OCI-LY7 (cell line): Measurements from ENCODE around the gene CHD2. TPM values are rescaled to one million over a fixed set of nuclear protein-coding genes. Genes with fewer than 3 reads are reported as not detected.

ENCODE experiments used
- BruUV-seq: library from RNA; stranded (reverse); fragments of 400-500 nt; replicated peaks from 2 replicates; lab custom pipeline; 2021; lab: Mats Ljungman, UMichigan
- CTCF ChIA-PET: fragments of 300-600 bp; sonication (Branson Sonifier 250); formaldehyde crosslinking; loops from one replicate; lab custom pipeline; 2022; ENCODE audit warnings: antibody characterized with exemption; ENCODE audit not compliant: unreplicated experiment; lab: Charles Lee
- POLR2A ChIA-PET: fragments of 300-600 bp; sonication (Branson Sonifier 250); formaldehyde crosslinking; loops from one replicate; lab custom pipeline; 2022; ENCODE audit warnings: antibody characterized with exemption; lab: Charles Lee
- DNase-seq: peaks from one replicate; pipeline ENCODE4 v3.0.0-alpha.2; 2015; ENCODE audit warnings: low spot score
- H2AFZ ChIP-seq: fragments of 200-600 bp; sonication (generic), shearing (Covaris generic); 2 replicates; pipeline ENCODE4 v1.6.1; 2014; ENCODE audit warnings: mild to moderate bottlenecking, antibody characterized with exemption, low read length, moderate library complexity
- H3K27ac ChIP-seq: fragments of 200-600 bp; sonication (generic); 2 replicates; pipeline ENCODE4 v1.5.1; 2014; ENCODE audit warnings: mixed run types, low read depth, mild to moderate bottlenecking, moderate library complexity, low read length, inconsistent platforms; ENCODE audit not compliant: poor library complexity, severe bottlenecking
- H3K36me3 ChIP-seq: fragments of 200-600 bp; sonication (generic); 2 replicates; pipeline ENCODE4 v1.6.1; 2014; ENCODE audit warnings: mild to moderate bottlenecking, antibody characterized with exemption, low read length, moderate library complexity, mixed read lengths; ENCODE audit not compliant: insufficient read depth
- H3K4me1 ChIP-seq: fragments of 200-600 bp; sonication (generic); 2 replicates; pipeline ENCODE4 v1.5.1; 2014; ENCODE audit warnings: mild to moderate bottlenecking, low read length; ENCODE audit not compliant: insufficient read depth, poor library complexity, severe bottlenecking
- H3K4me2 ChIP-seq: fragments of 200-600 bp; sonication (generic); 2 replicates; pipeline ENCODE4 v1.6.1; 2014; ENCODE audit warnings: mild to moderate bottlenecking, low read length
- H3K4me3 ChIP-seq: fragments of 200-600 bp; sonication (generic); 2 replicates; pipeline ENCODE4 v1.5.1; 2014; ENCODE audit warnings: mild to moderate bottlenecking, low read depth, low read length; ENCODE audit not compliant: poor library complexity, severe bottlenecking
- H3K79me2 ChIP-seq: fragments of 200-600 bp; sonication (generic); 2 replicates; pipeline ENCODE4 v1.6.1; 2016; ENCODE audit warnings: low read depth, mild to moderate bottlenecking, low read length, moderate library complexity, mixed read lengths; ENCODE audit not compliant: insufficient read depth
- H3K9me2 ChIP-seq: fragments of 200-600 bp; sonication (generic); 2 replicates; pipeline ENCODE4 v1.6.1; 2016; ENCODE audit warnings: mild to moderate bottlenecking, low read length, mixed read lengths; ENCODE audit not compliant: insufficient read depth
- H3K9me3 ChIP-seq: fragments of 200-600 bp; sonication (generic); 2 replicates; pipeline ENCODE4 v1.6.1; 2014; ENCODE audit warnings: mild to moderate bottlenecking, mixed run types, low read length, mixed read lengths
- H4K20me1 ChIP-seq: fragments of 200-600 bp; sonication (generic); 2 replicates; pipeline ENCODE4 v1.6.1; 2014; ENCODE audit warnings: mild to moderate bottlenecking, antibody characterized with exemption, low read length, moderate library complexity, mixed read lengths; ENCODE audit not compliant: insufficient read depth
- CTCF ChIP-seq: fragments of 200-600 bp; sonication (generic); conservative IDR thresholded peaks from 2 replicates; pipeline ENCODE4 v1.5.1; 2014; ENCODE audit warnings: mild to moderate bottlenecking, antibody characterized with exemption, low read length, moderate library complexity, mixed read lengths
- EZH2phosphoT487 ChIP-seq: fragments of 200-600 bp; sonication (generic); IDR thresholded peaks from 2 replicates; pipeline ENCODE4 v1.6.1; 2018; ENCODE audit warnings: low read depth, borderline replicate concordance, mild to moderate bottlenecking, mixed run types, antibody characterized with exemption, low read length, moderate library complexity, mixed read lengths
- intact Hi-C: fragments of 100-400 bp; cut with micrococcal nuclease; formaldehyde crosslinking; loops from one replicate; pipeline ENCODE4 v1.10.0; 2022; ENCODE audit not compliant: unreplicated experiment
- total RNA-seq, 2 experiments: library from RNA; depleted of rRNA in 1 of 2; stranded (reverse); fragments of >200 nt in 1 of 2; shearing (Covaris generic) in 1 of 2; gene quantifications; 2 replicates each; pipeline ENCODE4 v1.2.3, GENCODE V29; 2014 to 2022

The CHD2 gene
- total RNA-seq, 2 experiments from 2014 or later: 133 to 213 TPM

GRCh38 chr15:92902737-92903593 lies 2.8 kb downstream of the CHD2 start:
- no peak for TF ChIP-seq CTCF
- TF ChIP-seq EZH2phosphoT487: no peak
- intact Hi-C loops: no loop called here
- H3K27ac ChIP-seq: peak overlapping the region; percentile 94
- H2AFZ ChIP-seq: no peak overlapping the region
- H3K79me2 ChIP-seq: peaks cover 96% of the 10 kb centered on the region
- H4K20me1 ChIP-seq: peaks cover 40% of the 10 kb centered on the region; the same call in 1 of the 2 replicates
- no TSS peak for BruUV-seq
- H3K9me3 ChIP-seq: peaks cover 15% of the 10 kb centered on the region; the same call in 1 of the 2 replicates
- H3K36me3 ChIP-seq: peaks cover 74% of the 10 kb centered on the region
- CTCF ChIA-PET: no interaction called here
- peak overlapping the region; percentile 92 for H3K4me3 ChIP-seq
- DNase-seq: peak; percentile 58
- peak overlapping the region; percentile 90 for H3K4me2 ChIP-seq
- no peaks in the 10 kb centered on the region for H3K9me2 ChIP-seq
- H3K4me1 ChIP-seq: peaks cover 49% of the 10 kb centered on the region
- POLR2A ChIA-PET: interaction anchor here (0.5 to 10.3 kb wide), 9 partner anchors 19 to 93 kb away, joined by 3 to 147 read pairs (median 6); no protein-coding TSS in a partner anchor

GRCh38 chr15:92903631-92903965 lies 3.5 kb downstream of the CHD2 start:
- intact Hi-C loops: no loop called here
- BruUV-seq: TSS peak; percentile 94
- CTCF ChIA-PET: no interaction called here
- peaks cover 96% of the 10 kb centered on the region for H3K79me2 ChIP-seq
- peak overlapping the region; percentile 94 for H3K27ac ChIP-seq
- peak overlapping the region; percentile 90 for H3K4me2 ChIP-seq
- H3K4me1 ChIP-seq: peaks cover 51% of the 10 kb centered on the region
- H3K9me3 ChIP-seq: peaks cover 9% of the 10 kb centered on the region; the same call in 1 of the 2 replicates
- no peak for TF ChIP-seq CTCF
- TF ChIP-seq EZH2phosphoT487: no peak
- no peaks in the 10 kb centered on the region for H3K9me2 ChIP-seq
- H2AFZ ChIP-seq: no peak overlapping the region
- peak overlapping the region; percentile 92 for H3K4me3 ChIP-seq
- peaks cover 40% of the 10 kb centered on the region; the same call in 1 of the 2 replicates for H4K20me1 ChIP-seq
- POLR2A ChIA-PET: interaction anchor here (0.7 to 10.3 kb wide), 8 partner anchors 12 to 94 kb away, joined by 3 to 147 read pairs (median 6); no protein-coding TSS in a partner anchor
- peaks cover 74% of the 10 kb centered on the region for H3K36me3 ChIP-seq
- DNase-seq: no peak
